ENCODE data around the gene SF3B2. TPM values are rescaled to one million over a fixed set of nuclear protein-coding genes. Genes with fewer than 3 reads are reported as not detected.

SF3B2 gene
- polyA plus RNA-seq, 2 of the 4 experiments (the other 2 are of a cell fraction) = 108 to 182 TPM

DNA sequence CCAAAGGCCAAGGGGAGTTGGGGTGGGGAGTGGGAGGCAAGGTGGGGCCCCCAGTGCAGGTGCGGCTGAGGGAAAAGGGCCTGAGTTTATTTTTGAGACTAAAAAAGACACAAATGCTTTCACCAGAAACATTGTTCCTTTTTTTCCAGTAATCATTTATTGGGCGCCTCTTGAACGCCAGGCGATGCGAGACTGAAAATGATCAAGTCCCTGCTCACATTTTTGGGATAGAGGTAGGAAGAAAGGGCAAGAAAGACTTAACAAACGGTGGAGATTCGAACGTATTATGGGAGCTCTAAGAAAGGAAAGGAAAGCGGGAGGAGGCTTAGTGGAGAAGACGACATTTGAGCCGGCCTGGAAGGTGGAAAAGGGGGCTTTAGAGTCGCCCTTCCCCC is 796 bp upstream of the SF3B2 start (continued):
- TF ChIP-seq, protein P1, sequence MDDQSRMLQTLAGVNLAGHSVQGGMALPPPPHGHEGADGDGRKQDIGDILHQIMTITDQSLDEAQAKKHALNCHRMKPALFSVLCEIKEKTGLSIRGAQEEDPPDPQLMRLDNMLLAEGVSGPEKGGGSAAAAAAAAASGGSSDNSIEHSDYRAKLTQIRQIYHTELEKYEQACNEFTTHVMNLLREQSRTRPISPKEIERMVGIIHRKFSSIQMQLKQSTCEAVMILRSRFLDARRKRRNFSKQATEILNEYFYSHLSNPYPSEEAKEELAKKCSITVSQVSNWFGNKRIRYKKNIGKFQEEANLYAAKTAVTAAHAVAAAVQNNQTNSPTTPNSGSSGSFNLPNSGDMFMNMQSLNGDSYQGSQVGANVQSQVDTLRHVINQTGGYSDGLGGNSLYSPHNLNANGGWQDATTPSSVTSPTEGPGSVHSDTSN (IDR thresholded peaks at IDR 0.05) = no peak
- TF ChIP-seq NPAS2 (CRISPR knock-in tag; IDR thresholded peaks at IDR 0.05; ENCODE audit: borderline replicate concordance) (no peak), SMC3 (IDR thresholded peaks at IDR 0.05) (no peak)

DNA sequence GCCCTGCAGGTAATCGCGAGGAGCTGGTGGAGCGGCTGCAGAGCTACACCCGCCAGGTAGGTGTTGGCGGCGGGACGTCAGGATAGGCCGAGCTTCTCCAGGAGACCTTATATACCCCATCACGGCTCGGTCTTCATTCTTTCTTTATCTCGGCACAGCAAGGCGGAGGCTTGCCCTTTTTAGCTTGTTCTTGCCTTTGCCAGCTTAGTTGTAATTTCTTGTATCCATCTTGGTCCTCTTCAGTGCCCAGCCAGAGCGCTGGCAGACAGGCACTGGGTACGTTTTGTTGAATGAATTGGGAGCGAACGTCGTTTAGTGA is 459 bp downstream of the SF3B2 start:
- ChIA-PET CTCF (interaction anchor here (0.6 to 12.6 kb wide), 11 partner anchors 8 to 168 kb away, joined by 3 to 233 read pairs (median 3); partner anchors contain the start of gene PACS1), POLR2A (interaction anchor here (1.1 to 1.7 kb wide), 5 partner anchors 10 to 193 kb away, joined by 3 to 11 read pairs (median 4); partner anchors contain the start of gene PACS1)
- FAIRE-seq (no peak), DNase-seq (ENCODE audit: low read depth in 1 of 2, low spot score in 1 of 2) (no peak), ATAC-seq (no peak)
- no peaks in the 10 kb centered on the region for H3K9me3 ChIP-seq
- TF ChIP-seq HDAC2 (IDR thresholded peaks at IDR 0.05) (0 out of 2 replicates have a peak, but pooled peaks have one; percentile 10), KDM5A (IDR thresholded peaks at IDR 0.05) (peak; percentile 84; the same call in 1 of the 2 replicates), SMC3 (IDR thresholded peaks at IDR 0.05) (no peak), NR3C1 (IDR thresholded peaks at IDR 0.05) (no peak)
- peaks cover 21% of the 10 kb centered on the region for H3K4me1 ChIP-seq
- H3K27ac ChIP-seq = peak overlapping the region; percentile 92 to 93
- WGBS (ENCODE audit: missing lambda C conversion rate) = 2% methylated on average over 17 of the region's 17 CpGs
- peak overlapping the region; percentile 99 for H3K4me2 ChIP-seq
- H3K4me3 ChIP-seq = peak overlapping the region; percentile 89

DNA sequence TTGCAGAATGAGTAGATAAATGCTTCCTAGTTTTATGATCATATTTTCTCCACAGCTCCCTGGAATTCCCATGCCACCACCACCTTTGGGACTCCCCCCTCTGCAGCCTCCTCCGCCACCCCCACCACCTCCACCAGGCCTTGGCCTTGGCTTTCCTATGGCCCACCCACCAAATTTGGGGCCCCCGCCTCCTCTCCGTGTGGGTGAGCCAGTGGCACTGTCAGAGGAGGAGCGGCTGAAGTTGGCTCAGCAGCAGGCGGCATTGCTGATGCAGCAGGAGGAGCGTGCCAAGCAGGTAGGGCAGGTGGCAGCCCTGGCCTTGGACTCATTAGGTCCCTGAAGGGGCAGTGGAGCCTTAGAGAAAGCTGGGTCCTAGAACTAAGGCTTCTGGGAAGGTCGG is 2.9 kb downstream of the SF3B2 start:
- ATAC-seq (no peak), FAIRE-seq (no peak), DNase-seq (ENCODE audit: low read depth in 1 of 2, low spot score in 1 of 2) (no peak)
- TF ChIP-seq KDM5A (IDR thresholded peaks at IDR 0.05) = no peak
- TF ChIP-seq TP53 (CRISPR knock-in tag; IDR thresholded peaks at IDR 0.05) = no peak
- TF ChIP-seq EHF (CRISPR knock-in tag; IDR thresholded peaks at IDR 0.05) = no peak
- TF ChIP-seq HOXA7 (CRISPR knock-in tag; IDR thresholded peaks at IDR 0.05) = no peak
- TF ChIP-seq, protein P2, sequence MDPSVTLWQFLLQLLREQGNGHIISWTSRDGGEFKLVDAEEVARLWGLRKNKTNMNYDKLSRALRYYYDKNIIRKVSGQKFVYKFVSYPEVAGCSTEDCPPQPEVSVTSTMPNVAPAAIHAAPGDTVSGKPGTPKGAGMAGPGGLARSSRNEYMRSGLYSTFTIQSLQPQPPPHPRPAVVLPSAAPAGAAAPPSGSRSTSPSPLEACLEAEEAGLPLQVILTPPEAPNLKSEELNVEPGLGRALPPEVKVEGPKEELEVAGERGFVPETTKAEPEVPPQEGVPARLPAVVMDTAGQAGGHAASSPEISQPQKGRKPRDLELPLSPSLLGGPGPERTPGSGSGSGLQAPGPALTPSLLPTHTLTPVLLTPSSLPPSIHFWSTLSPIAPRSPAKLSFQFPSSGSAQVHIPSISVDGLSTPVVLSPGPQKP (IDR thresholded peaks at IDR 0.05; ENCODE audit: low read depth, low read length) = no peak
- TF ChIP-seq, protein P3, sequence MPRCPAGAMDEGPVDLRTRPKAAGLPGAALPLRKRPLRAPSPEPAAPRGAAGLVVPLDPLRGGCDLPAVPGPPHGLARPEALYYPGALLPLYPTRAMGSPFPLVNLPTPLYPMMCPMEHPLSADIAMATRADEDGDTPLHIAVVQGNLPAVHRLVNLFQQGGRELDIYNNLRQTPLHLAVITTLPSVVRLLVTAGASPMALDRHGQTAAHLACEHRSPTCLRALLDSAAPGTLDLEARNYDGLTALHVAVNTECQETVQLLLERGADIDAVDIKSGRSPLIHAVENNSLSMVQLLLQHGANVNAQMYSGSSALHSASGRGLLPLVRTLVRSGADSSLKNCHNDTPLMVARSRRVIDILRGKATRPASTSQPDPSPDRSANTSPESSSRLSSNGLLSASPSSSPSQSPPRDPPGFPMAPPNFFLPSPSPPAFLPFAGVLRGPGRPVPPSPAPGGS (IDR thresholded peaks at IDR 0.05) = no peak
- no peak for TF ChIP-seq SREBF2 (IDR thresholded peaks at IDR 0.05)
- no peak for TF ChIP-seq ZC3H11A (IDR thresholded peaks at IDR 0.05)
- no peak for TF ChIP-seq POLR2A (IDR thresholded peaks at IDR 0.05; ENCODE audit: low read length)
- TF ChIP-seq HDAC2 (IDR thresholded peaks at IDR 0.05) = no peak
- TF ChIP-seq CBX2 (IDR thresholded peaks at IDR 0.05; ENCODE audit: borderline replicate concordance, low read depth) = no peak
- no peak for TF ChIP-seq TFCP2L1 (CRISPR knock-in tag; IDR thresholded peaks at IDR 0.05)
- TF ChIP-seq JUNB (IDR thresholded peaks at IDR 0.05) = no peak
- no peak for TF ChIP-seq HOXB5 (CRISPR knock-in tag; IDR thresholded peaks at IDR 0.05)
- no peak for TF ChIP-seq RARB (CRISPR knock-in tag; IDR thresholded peaks at IDR 0.05)
- H3K9me3 ChIP-seq = no peaks in the 10 kb centered on the region
- no peak overlapping the region for H3K27ac ChIP-seq
- H3K4me3 ChIP-seq = no peak overlapping the region
- WGBS (ENCODE audit: missing lambda C conversion rate) = 97% methylated on average over 3 of the region's 7 CpGs
- H3K4me2 ChIP-seq = no peak overlapping the region
- ChIA-PET POLR2A (no interaction called here), CTCF (interaction anchor here (0.6 to 12.6 kb wide), 7 partner anchors 8 to 93 kb away, joined by 3 to 233 read pairs (median 4); partner anchors contain the start of gene PACS1)
- peaks cover 21% of the 10 kb centered on the region for H3K4me1 ChIP-seq

DNA sequence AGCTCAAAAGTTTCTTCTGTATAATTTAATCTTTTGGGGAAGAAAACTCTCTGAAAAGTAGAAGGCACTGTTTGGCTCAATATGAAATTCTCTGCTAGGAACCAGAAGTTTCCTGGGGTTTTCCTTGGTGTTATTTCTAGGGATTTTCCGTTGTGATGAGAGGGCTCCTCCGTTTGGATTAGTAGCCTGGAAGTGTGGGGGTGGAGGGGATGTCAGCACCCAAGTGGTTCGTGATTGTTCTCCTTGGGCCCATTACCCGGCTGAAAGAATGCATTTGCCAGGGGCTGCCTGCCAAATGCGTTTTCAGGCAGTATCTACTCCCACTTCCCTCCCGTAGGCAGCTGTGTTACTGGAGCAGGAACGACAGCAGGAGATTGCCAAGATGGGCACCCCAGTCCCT is 4.3 kb downstream of the SF3B2 start:
- TF ChIP-seq CHD4 (IDR thresholded peaks at IDR 0.05; ENCODE audit: borderline replicate concordance) (no peak), HOXB13 (CRISPR knock-in tag; IDR thresholded peaks at IDR 0.05; ENCODE audit: low read depth) (no peak), JUN (IDR thresholded peaks at IDR 0.05) (no peak), RFX5 (IDR thresholded peaks at IDR 0.05) (no peak)
- TF ChIP-seq, protein P4, sequence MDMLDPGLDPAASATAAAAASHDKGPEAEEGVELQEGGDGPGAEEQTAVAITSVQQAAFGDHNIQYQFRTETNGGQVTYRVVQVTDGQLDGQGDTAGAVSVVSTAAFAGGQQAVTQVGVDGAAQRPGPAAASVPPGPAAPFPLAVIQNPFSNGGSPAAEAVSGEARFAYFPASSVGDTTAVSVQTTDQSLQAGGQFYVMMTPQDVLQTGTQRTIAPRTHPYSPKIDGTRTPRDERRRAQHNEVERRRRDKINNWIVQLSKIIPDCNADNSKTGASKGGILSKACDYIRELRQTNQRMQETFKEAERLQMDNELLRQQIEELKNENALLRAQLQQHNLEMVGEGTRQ (IDR thresholded peaks at IDR 0.05) = no peak
- ChIA-PET POLR2A (interaction anchor here (0.7 kb wide), 1 partner anchor 13 kb away, joined by 3 read pairs; no protein-coding TSS in a partner anchor), CTCF (interaction anchor here (1.3 to 12.6 kb wide), 3 partner anchors 10 to 77 kb away, joined by 3 to 233 read pairs (median 3); partner anchors contain the start of gene PACS1)

More for the DNA sequence above, 4.3 kb downstream of the SF3B2 start:
- Histone ChIP-seq H3K4me1 (peaks cover 11% of the 10 kb centered on the region), H3K4me2 (no peak overlapping the region), H3K4me3 (no peak overlapping the region), H3K9me3 (no peaks in the 10 kb centered on the region), H3K27ac (no peak overlapping the region)
- no peak for ATAC-seq
- DNase-seq (ENCODE audit: low read depth in 1 of 2, low spot score in 1 of 2) = no peak
- FAIRE-seq = no peak
- WGBS (ENCODE audit: missing lambda C conversion rate) = 81% methylated on average over 7 of the region's 7 CpGs

All from A549 (cell line).